Astrocyte of the cerebellum (primary cell): Measurements from ENCODE around the gene ALOX15B.

Experiments used
- DNase-seq: peaks from one replicate; pipeline ENCODE4 v3.0.0-alpha.2; 2011; ENCODE audit warnings: low read depth
- H3K4me3 ChIP-seq: 2 replicates; pipeline ENCODE4 v1.5.1; 2011; ENCODE audit warnings: mild to moderate bottlenecking, low read depth, low read length, moderate library complexity
- in situ Hi-C: cut with HindIII; loops from 2 replicates; pipeline ENCODE4 v1.10.0; 2017; ENCODE audit warnings: low sequenced_read_pairs
- TF ChIP-seq, protein P1 (sequence below): IDR thresholded peaks from 2 replicates; pipeline ENCODE4 v1.5.1; 2012; ENCODE audit warnings: low read length, low read depth, moderate library complexity, mild to moderate bottlenecking; ENCODE audit errors: missing control alignments

Gene ALOX15B

DNA sequence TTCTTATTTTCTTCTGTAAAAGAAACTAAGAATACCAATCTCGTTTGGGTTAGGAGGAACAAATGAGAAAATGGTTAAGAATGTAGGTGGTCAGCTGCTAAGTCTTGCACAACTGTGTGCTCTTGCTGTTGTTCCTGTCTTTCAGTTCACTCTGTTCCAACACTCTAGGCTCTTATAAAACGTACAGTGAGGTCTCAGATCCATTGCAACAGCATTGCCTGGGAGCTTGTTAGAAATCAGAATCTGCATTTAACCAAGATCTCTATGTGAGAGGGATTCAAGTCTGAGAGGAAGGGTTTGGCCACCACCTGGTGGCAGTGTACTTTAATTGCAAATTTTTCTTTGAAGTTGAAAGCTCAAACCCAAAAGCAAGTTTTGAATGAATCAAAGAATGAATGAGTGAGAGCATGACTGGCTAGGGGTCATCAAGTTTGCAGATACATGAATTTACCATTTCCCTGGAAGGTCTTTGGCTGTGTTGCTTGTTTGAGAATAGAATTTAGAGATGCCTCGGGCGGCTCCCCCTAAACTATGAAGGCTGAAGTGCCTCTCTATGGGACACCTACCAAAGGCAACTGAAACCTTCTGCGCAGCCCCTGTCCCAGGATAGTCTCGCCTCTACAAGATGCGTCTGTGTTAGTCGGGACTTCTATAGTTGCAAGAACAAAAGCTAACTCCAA, 2.5 kb downstream of the ALOX15B start:
- in situ Hi-C loops, result no loop called here
- H3K4me3 ChIP-seq, result no peak overlapping the region
- DNase-seq, result peak; percentile 35
- TF ChIP-seq, protein P1, sequence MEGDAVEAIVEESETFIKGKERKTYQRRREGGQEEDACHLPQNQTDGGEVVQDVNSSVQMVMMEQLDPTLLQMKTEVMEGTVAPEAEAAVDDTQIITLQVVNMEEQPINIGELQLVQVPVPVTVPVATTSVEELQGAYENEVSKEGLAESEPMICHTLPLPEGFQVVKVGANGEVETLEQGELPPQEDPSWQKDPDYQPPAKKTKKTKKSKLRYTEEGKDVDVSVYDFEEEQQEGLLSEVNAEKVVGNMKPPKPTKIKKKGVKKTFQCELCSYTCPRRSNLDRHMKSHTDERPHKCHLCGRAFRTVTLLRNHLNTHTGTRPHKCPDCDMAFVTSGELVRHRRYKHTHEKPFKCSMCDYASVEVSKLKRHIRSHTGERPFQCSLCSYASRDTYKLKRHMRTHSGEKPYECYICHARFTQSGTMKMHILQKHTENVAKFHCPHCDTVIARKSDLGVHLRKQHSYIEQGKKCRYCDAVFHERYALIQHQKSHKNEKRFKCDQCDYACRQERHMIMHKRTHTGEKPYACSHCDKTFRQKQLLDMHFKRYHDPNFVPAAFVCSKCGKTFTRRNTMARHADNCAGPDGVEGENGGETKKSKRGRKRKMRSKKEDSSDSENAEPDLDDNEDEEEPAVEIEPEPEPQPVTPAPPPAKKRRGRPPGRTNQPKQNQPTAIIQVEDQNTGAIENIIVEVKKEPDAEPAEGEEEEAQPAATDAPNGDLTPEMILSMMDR, result peak; percentile 60

DNA sequence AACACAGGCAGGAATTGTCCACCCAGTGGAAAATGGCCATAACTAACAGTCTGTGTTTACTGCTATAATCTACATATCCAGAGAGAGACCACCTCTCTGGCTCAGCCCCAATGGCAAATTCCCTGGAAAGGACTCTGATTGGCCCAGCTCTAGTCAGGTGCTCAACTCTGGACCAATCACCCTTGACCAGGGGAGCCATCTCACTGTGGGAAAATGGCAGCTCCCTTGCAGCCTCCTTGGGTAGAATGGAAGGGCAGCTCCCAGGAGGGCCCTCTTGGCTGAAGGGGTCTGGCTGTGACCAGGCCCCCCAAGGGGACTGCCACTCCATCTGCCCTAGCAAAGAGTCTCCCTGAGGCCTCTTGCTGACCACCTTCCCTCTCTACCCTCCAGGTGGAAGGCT, 3.1 kb downstream of the ALOX15B start:
- no peak for DNase-seq
- H3K4me3 ChIP-seq, result no peak overlapping the region
- TF ChIP-seq, protein P1, result no peak
- in situ Hi-C loops, result no loop called here

DNA sequence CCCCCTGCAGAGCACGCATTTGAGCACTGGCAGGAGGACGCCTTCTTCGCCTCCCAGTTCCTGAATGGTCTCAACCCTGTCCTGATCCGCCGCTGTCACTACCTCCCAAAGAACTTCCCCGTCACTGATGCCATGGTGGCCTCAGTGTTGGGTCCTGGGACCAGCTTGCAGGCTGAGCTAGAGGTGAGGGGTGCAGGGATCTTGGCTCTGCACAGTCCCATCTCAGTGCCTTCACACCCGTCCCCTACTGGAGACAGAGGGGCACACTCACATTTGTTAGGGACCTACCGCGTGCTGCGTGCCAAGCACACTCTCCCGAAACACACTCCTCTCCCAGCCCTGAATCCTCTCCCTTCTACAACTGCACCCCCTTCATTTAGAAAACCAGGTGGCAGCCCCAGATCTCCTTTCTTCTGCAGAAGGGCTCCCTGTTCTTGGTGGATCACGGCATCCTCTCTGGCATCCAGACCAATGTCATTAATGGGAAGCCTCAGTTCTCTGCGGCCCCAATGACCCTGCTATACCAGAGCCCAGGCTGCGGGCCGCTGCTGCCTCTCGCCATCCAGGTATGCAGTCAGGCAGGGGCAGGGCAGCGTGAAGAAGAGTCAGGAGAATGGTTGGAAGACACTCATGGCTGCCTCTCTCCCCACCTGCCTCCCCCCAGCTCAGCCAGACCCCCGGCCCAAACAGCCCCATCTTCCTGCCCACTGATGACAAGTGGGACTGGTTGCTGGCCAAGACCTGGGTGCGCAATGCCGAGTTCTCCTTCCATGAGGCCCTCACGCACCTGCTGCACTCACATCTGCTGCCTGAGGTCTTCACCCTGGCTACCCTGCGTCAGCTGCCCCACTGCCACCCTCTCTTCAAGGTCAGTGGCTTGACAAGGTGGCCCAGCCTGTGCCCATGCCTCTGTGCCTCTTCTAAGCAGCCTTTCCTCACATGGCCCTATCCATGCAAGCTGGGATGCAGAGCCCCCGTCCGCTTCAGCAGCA, 6.3 kb downstream of the ALOX15B start:
- in situ Hi-C loops, result no loop called here
- H3K4me3 ChIP-seq, result no peak overlapping the region
- DNase-seq, result no peak
- TF ChIP-seq, protein P1, result no peak

DNA sequence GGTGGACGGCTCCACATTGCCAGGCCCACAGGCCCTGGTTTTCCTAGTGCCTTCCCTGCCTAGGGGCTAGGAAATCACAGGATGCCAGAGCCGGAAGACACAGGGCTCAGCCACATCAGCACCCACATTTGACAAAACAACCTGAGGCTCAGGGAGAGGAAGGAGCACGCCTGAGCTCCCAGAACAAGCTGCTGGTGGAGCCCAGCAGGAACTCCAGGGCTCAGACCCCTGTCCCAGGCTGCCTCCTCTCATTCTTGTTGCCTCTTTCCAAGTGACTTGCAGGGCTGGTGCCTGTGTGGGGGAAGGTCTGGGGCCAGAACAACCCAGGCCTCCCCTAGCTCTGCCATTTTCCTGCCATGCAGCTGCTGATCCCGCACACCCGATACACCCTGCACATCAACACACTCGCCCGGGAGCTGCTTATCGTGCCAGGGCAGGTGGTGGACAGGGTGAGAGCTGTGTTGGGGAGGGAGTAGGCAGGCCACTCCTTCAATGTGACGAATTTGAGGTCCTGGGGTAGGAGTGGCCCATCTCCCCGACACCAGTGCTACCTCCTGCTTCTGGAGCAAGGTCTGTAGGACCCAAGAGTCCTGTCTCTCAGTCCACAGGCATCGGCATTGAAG, 7.6 kb downstream of the ALOX15B start:
- DNase-seq, result no peak
- in situ Hi-C loops, result no loop called here
- H3K4me3 ChIP-seq, result no peak overlapping the region
- TF ChIP-seq, protein P1, result no peak

DNA sequence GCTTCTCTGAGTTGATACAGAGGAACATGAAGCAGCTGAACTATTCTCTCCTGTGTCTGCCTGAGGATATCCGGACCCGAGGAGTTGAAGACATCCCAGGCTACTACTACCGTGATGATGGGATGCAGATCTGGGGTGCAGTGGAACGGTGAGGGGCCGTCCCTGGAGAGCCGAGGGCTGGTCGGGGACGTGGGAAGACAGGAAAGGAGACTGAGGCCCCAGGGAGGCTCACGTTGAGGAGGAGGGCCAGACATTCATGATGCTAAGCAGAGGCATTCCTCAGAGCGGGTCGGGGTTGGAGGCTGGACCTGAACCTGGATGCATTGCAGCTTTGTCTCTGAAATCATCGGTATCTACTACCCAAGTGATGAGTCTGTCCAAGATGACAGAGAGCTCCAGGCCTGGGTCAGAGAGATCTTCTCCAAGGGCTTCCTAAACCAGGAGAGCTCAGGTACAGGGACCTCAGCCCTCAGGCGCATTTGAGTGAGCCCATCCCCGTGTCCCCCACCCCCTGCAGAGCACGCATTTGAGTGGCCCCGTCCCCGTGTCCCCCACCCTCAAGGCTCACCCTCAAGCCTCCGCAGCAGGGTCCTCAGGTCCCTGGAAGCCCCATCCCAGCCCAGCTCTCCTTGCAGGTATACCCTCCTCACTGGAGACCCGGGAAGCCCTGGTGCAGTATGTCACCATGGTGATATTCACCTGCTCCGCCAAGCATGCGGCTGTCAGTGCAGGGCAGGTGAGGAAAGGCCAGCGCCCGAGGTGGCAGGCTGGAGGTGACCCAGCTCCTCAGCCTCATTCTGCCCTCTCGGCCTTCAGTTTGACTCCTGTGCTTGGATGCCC, 8.3 kb downstream of the ALOX15B start:
- in situ Hi-C loops, result no loop called here
- H3K4me3 ChIP-seq, result no peak overlapping the region
- TF ChIP-seq, protein P1, result no peak
- DNase-seq, result no peak

DNA sequence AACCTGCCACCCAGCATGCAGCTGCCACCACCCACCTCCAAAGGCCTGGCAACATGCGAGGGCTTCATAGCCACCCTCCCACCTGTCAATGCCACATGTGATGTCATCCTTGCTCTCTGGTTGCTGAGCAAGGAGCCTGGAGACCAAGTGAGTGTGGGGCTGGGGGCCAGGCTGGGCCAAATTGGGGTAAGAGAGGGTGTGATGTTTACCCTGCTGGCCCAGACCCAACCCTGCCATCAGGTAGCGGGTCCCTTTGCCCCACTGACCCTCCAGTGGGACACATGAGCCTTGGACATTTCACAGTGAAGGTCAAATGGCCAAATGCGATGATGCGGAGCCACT, 8.9 kb downstream of the ALOX15B start:
- TF ChIP-seq, protein P1, result no peak
- in situ Hi-C loops, result no loop called here
- H3K4me3 ChIP-seq, result no peak overlapping the region
- no peak for DNase-seq
